ENCODE measurements around the gene KCNF1.

DNA sequence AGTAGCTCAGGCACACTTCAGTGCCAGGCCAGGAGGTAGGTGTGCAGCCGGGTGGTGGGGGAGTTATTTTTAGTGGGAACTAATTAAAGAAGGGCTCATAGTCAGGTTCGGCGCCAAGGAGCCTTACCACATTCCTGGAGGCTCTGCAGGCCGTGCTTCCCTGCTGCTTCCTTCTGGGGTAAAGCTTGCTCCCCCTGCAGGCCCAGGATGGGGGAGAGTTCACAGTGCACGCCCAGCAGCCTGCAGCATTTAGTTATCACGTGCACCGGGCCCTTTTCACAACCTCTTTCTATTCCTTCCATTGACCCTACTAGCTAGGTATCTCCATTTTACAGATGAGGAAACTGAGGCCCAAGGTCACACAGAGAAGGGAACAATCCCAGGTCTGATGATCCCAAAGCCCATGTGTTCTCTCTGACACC lies 2.5 kb downstream of the KCNF1 start:
- no peak for TF ChIP-seq EZH2 (IDR thresholded peaks at IDR 0.05; ENCODE audit: low read length, missing control alignments)
- peak; percentile 24 to 32 for TF ChIP-seq CTCF (conservative IDR thresholded peaks at IDR 0.05 in 1 of 2, IDR thresholded peaks at IDR 0.05 in 1 of 2; ENCODE audit: low read depth in 1 of 2, low read length in 2 of 2)
